ENCODE measurements around the gene PTPA.

- TF ChIP-seq ZNF600 (tag by site-specific recombination; IDR thresholded peaks at IDR 0.05): no peak
- TF ChIP-seq ZNF184 (tag by site-specific recombination; IDR thresholded peaks at IDR 0.05): no peak
- TF ChIP-seq AEBP2 (tag by site-specific recombination; IDR thresholded peaks at IDR 0.05; ENCODE audit: borderline replicate concordance): no peak
- no peak for TF ChIP-seq ZNF501 (tag by site-specific recombination; IDR thresholded peaks at IDR 0.05)
- TF ChIP-seq ZNF621 (tag by site-specific recombination; IDR thresholded peaks at IDR 0.05): no peak
- no peak for TF ChIP-seq SP2 (tag by site-specific recombination; IDR thresholded peaks at IDR 0.05)
- no peak for TF ChIP-seq ZNF792 (tag by site-specific recombination; IDR thresholded peaks at IDR 0.05)
- TF ChIP-seq CTCF (tag by site-specific recombination; IDR thresholded peaks at IDR 0.05): no peak
Measured at GRCh38 chr9:129191234-129191633, 80.0 kb downstream of the PTPA start.

All from HEK293 (cell line).